ENCODE results near the gene FOXI2.

The FOXI2 gene

DNA sequence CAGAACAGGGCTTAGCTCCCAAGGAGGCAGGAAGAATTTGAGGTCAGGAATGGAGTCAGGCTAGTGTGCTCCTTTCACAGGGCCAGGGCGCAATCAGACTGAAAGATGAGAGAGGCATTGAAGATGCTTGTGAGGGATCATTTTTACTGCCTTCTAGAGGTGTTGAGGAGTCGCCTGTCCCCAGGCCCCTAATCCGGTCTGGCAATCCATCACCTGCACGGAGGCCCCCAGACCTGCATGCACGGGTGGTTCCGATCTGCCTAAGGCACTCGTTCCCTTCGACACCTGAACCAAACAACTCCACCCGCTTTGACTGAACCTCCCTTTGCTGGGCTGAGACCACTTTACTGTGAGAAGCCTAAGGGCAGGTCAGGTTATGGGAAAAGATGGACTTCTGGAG lies 8.0 kb downstream of the FOXI2 start:
- DNase-seq: no peak

DNA sequence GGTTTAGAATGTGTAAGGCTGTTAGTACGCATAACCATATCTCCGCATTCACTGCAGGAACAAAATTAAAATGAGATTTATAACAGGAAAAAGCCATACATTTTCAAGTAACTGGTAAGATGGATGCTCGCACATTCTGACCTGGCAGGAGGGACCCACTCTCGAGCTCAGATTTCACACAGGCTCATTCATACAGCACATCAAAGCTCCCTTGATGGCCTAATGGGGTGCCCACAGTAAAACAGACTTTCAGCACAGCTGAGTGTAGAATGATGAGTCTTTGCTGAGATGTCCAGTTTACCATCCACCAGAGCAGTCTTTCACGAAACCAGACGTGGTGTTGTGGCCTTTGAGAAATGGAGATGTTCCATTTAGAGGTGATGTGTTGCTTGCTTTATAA lies 8.9 kb downstream of the FOXI2 start:
- no peak for DNase-seq

DNA sequence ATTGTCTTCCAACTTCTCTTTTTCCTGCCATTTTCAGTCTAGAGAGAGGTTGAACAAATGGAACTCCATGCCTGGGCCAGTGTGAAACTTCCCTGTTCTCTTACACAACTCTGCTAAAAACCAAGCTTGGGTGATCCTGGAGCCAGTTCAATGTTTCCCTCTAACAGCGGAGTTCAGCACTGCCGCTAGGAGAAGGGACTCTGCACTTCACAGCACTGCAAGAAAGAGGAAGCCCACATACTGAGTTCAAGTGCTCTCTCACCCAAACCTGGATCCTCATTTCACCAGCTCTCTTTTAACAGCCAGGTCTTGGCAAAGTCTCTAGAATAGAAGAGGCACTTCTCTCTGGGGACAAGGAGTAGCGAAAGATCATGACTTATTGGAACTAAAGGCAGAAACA lies 18.8 kb downstream of the FOXI2 start:
- no peak for DNase-seq

DNA sequence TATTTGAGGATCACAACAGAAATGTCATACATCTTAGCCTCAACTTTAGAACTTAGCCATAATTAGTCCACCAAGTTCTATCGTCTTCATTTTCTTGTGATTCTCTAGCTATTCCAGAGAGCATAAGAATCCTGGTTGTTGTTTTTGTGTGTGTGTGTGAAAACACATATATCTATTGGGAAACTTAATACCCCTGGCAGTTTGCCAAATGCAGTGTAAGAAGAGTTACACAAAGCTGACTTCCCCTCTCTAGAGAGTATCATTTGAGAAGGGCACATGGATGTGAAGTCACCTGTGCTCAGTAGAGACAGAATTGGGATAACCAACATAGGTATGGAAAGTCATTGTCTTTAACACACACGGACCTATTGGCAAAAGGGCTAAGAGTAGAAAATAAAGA lies 19.3 kb downstream of the FOXI2 start:
- no peak for DNase-seq

DNA sequence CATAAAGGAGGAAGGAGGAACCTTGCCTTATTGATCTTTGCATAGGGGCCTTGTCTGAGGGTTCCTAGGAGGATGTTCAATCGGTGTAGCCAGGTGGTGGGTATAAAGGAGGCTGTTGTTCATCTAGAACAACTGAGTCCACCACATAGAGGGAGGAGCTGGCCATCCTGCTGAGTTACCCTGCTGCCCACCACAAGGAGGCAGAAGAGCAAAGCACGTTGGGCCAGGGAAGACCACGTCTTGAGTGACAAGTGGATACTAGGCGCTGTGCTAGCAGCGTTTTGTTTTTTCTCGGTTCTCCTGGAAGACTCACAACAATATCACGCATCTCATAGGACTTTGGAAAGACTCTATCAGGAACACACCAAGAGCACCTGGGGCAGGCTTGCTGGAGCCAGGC lies 20.0 kb downstream of the FOXI2 start:
- no peak for DNase-seq

DNA sequence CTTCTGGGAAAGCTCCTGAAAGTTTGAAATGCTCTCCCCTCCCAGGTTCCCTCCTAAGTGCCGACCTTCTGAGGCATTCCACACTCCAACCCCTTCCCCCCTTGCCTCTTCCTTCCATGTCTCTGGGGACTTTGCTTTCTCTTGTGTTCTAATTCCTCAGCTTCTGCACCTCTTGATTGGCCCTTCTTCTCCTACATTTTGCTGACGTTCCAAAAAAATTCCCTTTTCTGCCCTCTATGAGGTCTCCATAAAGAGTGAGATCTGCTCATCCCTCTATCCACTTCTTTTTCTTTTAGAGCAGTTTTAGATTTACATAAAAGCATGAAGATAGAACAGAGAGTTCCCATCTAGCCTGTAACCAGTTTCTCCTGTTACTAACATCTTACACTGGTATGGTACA lies 22.3 kb downstream of the FOXI2 start:
- DNase-seq: no peak

DNA sequence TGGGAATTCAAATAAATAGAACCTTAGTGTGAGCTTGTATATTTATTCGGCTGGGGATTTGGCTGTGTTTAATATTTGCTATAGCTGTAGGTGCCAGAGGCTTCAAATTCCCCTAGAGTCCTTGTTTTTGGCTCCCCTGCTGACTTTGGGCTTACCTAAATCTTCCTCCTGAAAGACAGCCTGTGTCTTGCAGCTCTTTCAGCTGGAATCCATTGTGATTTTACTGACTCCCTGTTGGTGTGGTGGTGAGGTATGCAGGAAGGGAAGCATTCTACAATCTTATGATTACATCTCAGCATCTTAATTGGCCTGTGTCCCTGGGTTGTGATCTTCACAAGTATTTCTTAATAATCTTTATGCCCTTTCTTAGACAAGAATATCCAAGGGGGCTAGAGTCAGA lies 25.9 kb downstream of the FOXI2 start:
- DNase-seq: no peak

DNA sequence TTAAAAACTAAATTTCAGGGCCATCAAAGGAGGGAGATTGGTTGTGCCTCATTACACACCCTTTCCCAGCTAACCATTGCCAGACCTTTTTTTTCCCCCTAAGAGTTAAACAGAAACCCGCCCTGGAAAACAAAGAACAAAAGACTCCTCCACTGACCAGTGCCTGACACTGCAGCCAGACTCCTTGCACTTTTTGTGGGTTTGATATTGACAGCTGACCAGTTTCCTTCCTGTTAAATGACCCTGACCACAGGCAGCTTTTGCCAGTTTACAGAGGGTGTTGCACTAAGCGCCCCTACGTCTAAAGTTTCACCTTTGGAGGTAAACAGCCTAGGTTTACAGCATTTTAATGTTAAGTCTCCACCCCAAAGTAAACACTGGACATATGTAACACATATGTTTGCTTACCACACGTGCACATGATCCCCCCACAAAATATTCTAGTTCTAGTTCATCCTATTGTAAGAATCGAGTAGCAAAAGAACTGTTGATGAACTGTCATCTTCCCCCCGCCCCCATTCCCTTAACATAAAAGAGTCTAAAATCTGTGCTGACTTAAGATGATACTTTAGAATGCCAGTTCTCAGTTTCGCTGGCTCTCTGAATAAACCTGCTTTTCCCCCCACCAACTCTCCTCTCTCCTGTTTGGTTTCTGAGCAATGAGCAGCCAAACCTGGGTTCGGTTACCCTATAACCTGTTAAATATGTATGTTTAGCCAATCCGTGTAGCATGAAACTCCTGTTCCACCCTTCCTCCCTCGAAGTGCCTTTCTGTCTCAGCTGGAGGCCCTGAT lies 38.0 kb downstream of the FOXI2 start:
- no peak for DNase-seq

DNA sequence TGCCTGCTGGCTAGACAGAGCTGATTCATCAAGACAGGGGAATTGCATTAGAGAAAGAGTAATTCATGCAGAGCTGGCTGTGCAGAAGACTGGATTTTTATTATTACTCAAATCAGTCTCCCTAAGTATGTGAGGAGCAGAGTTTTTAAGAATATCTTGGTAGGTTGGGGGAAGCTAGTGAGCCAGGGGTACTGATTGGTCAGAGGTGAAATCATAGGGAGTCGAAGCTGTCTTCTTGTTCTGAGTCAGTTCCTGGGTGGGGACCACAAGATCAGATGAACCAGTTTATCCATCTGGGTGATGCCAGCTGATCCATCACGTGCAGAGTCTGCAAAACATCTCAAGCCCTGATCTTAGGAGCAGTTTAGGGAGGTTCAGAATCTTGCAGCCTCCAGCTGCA lies 39.8 kb downstream of the FOXI2 start:
- DNase-seq: no peak

DNA sequence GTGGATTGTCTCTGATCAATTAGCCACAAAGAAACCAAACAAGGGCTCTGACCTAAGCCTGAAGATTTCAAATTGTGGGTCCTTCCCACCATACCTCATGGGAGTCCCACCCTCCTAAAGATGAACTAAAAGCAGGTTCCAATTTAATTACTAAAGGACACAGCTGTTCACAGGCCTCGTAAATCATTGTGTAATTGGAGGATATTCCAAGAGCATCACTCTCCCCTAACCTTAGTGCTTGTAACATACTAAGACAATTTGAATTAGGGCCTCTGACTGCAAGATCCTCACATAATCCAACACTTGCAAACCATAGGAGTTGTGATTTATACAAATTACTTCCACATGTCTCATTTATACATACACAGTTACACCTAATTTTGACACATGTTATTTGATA lies 44.4 kb downstream of the FOXI2 start:
- DNase-seq: no peak

DNA sequence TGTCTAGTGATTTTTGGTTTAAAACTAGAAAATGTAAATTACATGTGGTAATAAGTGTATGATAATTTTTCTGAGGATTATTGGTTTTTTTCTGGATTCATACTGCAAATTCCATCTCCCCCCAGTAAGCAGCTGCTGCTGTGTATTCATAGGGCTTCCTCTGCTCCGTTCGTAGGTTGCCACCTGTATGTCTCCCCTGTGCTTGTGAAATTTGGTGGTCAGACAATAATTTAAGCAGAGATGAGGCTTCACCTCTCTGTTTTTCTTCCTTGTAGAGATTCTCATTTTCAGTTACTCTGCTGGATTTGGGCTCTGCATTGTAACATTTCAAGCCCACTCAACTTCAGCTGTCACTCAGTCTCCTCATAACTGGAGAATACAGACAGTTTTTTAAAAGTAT lies 50.9 kb downstream of the FOXI2 start:
- no peak for DNase-seq

DNA sequence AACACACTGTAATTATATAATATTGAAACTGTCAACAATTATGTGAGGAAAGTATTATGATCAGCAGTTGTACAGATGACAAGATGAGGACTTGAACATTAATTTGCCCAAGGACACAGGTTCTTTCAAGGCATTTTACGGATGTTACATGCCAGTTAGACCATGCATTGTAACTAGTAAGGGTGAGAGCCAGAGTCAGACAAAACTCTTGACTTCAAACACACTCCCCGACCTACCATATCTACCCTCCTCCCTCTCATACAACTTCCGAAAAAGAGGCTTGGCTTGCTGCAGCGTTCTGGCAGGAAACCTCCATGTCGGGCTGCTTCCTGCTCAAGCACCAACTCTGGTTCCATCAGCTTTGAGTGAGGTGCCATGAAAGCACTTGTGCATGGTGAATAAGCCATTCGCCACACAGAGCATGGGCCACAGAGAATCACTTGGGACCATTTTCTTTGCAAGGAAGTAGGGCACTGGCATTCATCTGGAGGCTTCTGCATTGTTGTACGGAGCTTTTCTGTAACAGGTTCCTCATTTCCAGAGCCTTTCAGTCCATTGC lies 53.2 kb downstream of the FOXI2 start:
- DNase-seq: no peak
